Loucy (cell line): ENCODE data around the gene TPO.

ENCODE experiments used
- H2AFZ ChIP-seq: fragments of 200-600 bp; sonication (generic); 2 replicates; pipeline ENCODE4 v1.6.0; 2016; ENCODE audit warnings: antibody characterized with exemption, mild to moderate bottlenecking, low read length, moderate library complexity
- H3F3A ChIP-seq: fragments of 200-600 bp; 2 replicates; pipeline ENCODE4 v1.6.0; 2016; ENCODE audit warnings: antibody characterized with exemption, low read depth, mild to moderate bottlenecking
- H3K27me3 ChIP-seq: fragments of 200-600 bp; sonication (generic); 2 replicates; pipeline ENCODE4 v1.6.1; 2014; ENCODE audit warnings: low read length, mild to moderate bottlenecking; ENCODE audit not compliant: insufficient read depth, poor library complexity, severe bottlenecking
- H3K36me3 ChIP-seq: fragments of 200-600 bp; sonication (generic); 2 replicates; pipeline ENCODE4 v1.6.1; 2016; ENCODE audit warnings: low read length; ENCODE audit not compliant: insufficient read depth
- H3K4me1 ChIP-seq: fragments of 200-600 bp; sonication (generic); 2 replicates; pipeline ENCODE4 v1.5.1; 2014; ENCODE audit warnings: low read length, mild to moderate bottlenecking; ENCODE audit not compliant: insufficient read depth, poor library complexity, severe bottlenecking
- H3K4me2 ChIP-seq: fragments of 200-600 bp; sonication (generic); 2 replicates; pipeline ENCODE4 v1.6.0; 2014; ENCODE audit warnings: antibody characterized with exemption, low read length, low read depth, mild to moderate bottlenecking; ENCODE audit not compliant: poor library complexity, severe bottlenecking
- H3K4me3 ChIP-seq: fragments of 200-600 bp; sonication (generic); 2 replicates; pipeline ENCODE4 v1.5.1; 2014; ENCODE audit warnings: low read length, mild to moderate bottlenecking, mixed read lengths; ENCODE audit not compliant: poor library complexity, severe bottlenecking
- H3K79me2 ChIP-seq: fragments of 200-600 bp; sonication (generic); 2 replicates; pipeline ENCODE4 v1.6.1; 2014; ENCODE audit warnings: low read length; ENCODE audit not compliant: insufficient read depth
- H3K9ac ChIP-seq: fragments of 200-600 bp; sonication (generic); 2 replicates; pipeline ENCODE4 v1.6.0; 2014; ENCODE audit warnings: mild to moderate bottlenecking, low read depth, low read length, moderate library complexity; ENCODE audit not compliant: poor library complexity, severe bottlenecking
- H3K9me2 ChIP-seq: fragments of 200-600 bp; sonication (generic); replicated peaks from 2 replicates; pipeline ENCODE4 v1.6.1; 2016; ENCODE audit warnings: low read depth, low read length, mixed read lengths
- H3K9me3 ChIP-seq: fragments of 200-600 bp; sonication (generic); 2 replicates; pipeline ENCODE4 v1.6.1; 2014; ENCODE audit warnings: mild to moderate bottlenecking, antibody characterized with exemption, low read length, low read depth; ENCODE audit not compliant: insufficient read depth
- H4K20me1 ChIP-seq: fragments of 200-600 bp; sonication (generic); 2 replicates; pipeline ENCODE4 v1.6.0; 2014; ENCODE audit warnings: antibody characterized with exemption, low read length, mild to moderate bottlenecking; ENCODE audit not compliant: insufficient read depth, poor library complexity, severe bottlenecking
- CTCF ChIP-seq: fragments of 200-600 bp; sonication (generic); conservative IDR thresholded peaks from 2 replicates; pipeline ENCODE4 v1.5.1; 2014; ENCODE audit warnings: mild to moderate bottlenecking, antibody characterized with exemption, low read length
- EZH2phosphoT487 ChIP-seq: fragments of 200-600 bp; IDR thresholded peaks from 2 replicates; pipeline ENCODE4 v1.6.1; 2018; ENCODE audit warnings: antibody characterized with exemption, mild to moderate bottlenecking, moderate library complexity, borderline replicate concordance

TPO gene

DNA sequence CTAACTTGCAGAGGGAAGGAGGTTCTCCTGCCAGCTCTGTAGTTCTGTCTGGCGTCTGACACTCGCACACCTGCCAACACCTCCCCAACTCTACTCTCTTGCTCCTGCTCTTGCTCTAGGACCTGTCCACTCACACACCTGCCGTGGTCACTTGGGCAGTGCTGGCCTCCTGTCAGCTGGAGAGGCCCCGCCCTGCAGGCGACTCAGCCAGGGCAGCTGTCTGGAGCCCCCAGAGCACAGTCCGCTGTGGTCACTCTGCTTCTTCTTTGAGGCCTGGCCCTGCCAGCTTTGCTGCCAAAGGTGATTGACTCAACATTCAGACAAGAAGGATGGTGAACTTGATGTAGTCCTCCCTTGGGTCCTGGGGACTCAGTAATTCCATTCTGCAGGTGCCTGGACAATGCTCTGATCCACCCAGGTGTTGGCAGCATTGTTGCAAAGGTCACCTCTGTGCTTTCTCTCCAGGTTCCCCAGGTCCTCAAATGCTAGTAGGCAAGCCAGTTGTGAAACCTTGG, 18.7 kb downstream of the TPO start:
- Histone ChIP-seq H4K20me1 (no peaks in the 10 kb centered on the region), H3K9me2 (no peaks in the 10 kb centered on the region), H2AFZ (no peak overlapping the region), H3K36me3 (no peaks in the 10 kb centered on the region), H3K4me3 (no peak overlapping the region), H3F3A (no peaks in the 10 kb centered on the region), H3K4me2 (no peak overlapping the region), H3K9me3 (no peaks in the 10 kb centered on the region), H3K4me1 (no peaks in the 10 kb centered on the region), H3K9ac (no peak overlapping the region), H3K27me3 (no peaks in the 10 kb centered on the region), H3K79me2 (no peaks in the 10 kb centered on the region)
- no peak for TF ChIP-seq EZH2phosphoT487
- TF ChIP-seq CTCF, result no peak

DNA sequence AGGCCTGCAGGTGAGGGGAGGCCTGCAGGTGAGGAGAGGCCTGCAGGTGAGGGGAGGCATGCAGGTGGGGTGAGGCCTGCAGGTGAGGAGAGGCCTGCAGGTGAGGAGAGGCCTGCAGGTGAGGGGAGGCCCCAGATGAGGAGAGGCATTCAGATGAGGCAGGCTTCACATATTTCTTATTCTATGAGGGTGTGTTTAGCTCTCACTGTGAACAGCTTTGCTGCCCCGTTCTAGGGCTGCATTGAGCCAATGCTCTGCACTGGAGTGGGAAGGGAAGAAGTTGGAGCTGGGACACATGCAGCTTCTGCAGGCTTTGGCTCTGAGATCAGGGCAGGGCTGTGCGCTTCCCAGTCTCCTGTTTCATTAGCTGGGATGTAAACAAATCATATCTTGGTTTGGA, 19.5 kb downstream of the TPO start:
- Histone ChIP-seq H3K27me3 (no peaks in the 10 kb centered on the region), H3K9me3 (no peaks in the 10 kb centered on the region), H3K4me2 (no peak overlapping the region), H3K79me2 (no peaks in the 10 kb centered on the region), H3K36me3 (no peaks in the 10 kb centered on the region), H4K20me1 (no peaks in the 10 kb centered on the region), H3K4me3 (no peak overlapping the region), H3K9ac (no peak overlapping the region), H3K9me2 (no peaks in the 10 kb centered on the region), H3F3A (no peaks in the 10 kb centered on the region), H3K4me1 (no peaks in the 10 kb centered on the region), H2AFZ (no peak overlapping the region)
- TF ChIP-seq CTCF (no peak), EZH2phosphoT487 (no peak)

DNA sequence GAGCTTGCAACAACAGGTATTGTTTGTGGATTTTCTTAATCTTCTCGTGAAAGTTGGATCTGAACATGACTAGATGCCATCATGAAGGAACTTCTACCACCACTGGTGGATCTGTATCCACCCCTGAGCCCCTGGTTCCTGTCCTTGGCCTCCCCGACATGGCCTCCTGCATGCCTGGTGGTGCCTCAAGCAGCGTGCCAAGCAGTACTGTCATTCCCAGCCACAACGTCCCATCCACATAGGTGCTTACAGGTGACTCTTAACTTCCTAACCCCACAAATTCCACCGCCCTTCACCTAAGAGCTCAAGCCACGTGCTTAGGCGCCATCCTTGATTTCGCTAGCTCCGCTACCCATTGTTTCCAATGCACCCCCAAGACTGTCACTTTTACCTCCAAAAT, 23.1 kb downstream of the TPO start:
- no peak overlapping the region for H3K4me2 ChIP-seq
- no peaks in the 10 kb centered on the region for H3K79me2 ChIP-seq
- H3K36me3 ChIP-seq, result no peaks in the 10 kb centered on the region
- H3K27me3 ChIP-seq, result no peaks in the 10 kb centered on the region
- no peak overlapping the region for H3K9ac ChIP-seq
- no peak overlapping the region for H3K4me3 ChIP-seq
- H3K4me1 ChIP-seq, result no peaks in the 10 kb centered on the region
- TF ChIP-seq CTCF, result no peak
- TF ChIP-seq EZH2phosphoT487, result no peak
- no peaks in the 10 kb centered on the region for H4K20me1 ChIP-seq
- no peak overlapping the region for H2AFZ ChIP-seq
- H3K9me2 ChIP-seq, result no peaks in the 10 kb centered on the region
- no peaks in the 10 kb centered on the region for H3F3A ChIP-seq
- H3K9me3 ChIP-seq, result no peaks in the 10 kb centered on the region
